ENCODE data around the gene SPRY4. TPM values are rescaled to one million over a fixed set of nuclear protein-coding genes. Genes with fewer than 3 reads are reported as not detected.

The SPRY4 gene
- total and polyA plus RNA-seq, 2 of the 13 experiments (the other 11 are each of a cell fraction or from before 2014, with no cell fraction given), result 8.9 to 17.8 TPM

- TF ChIP-seq, protein P1, sequence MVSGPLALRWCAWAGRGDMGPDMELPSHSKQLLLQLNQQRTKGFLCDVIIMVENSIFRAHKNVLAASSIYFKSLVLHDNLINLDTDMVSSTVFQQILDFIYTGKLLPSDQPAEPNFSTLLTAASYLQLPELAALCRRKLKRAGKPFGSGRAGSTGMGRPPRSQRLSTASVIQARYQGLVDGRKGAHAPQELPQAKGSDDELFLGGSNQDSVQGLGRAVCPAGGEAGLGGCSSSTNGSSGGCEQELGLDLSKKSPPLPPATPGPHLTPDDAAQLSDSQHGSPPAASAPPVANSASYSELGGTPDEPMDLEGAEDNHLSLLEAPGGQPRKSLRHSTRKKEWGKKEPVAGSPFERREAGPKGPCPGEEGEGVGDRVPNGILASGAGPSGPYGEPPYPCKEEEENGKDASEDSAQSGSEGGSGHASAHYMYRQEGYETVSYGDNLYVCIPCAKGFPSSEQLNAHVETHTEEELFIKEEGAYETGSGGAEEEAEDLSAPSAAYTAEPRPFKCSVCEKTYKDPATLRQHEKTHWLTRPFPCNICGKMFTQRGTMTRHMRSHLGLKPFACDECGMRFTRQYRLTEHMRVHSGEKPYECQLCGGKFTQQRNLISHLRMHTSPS (CRISPR knock-in tag; IDR thresholded peaks at IDR 0.05; ENCODE audit: low read depth), result 0 out of 2 replicates have a peak, but pooled peaks have one; percentile 1
- TF ChIP-seq ZNF878 (CRISPR knock-in tag; IDR thresholded peaks at IDR 0.05) (peak; percentile 80), ZNF672 (CRISPR knock-in tag; IDR thresholded peaks at IDR 0.05) (no peak), HES4 (CRISPR knock-in tag; IDR thresholded peaks at IDR 0.05; ENCODE audit: borderline replicate concordance) (peak; percentile 86; the same call in 1 of the 2 replicates), ZNF891 (CRISPR knock-in tag; IDR thresholded peaks at IDR 0.05) (peak; percentile 91), ZNF564 (CRISPR knock-in tag; IDR thresholded peaks at IDR 0.05) (peak; percentile 78; the same call in 1 of the 2 replicates), FOXC1 (CRISPR knock-in tag; IDR thresholded peaks at IDR 0.05; ENCODE audit: borderline replicate concordance) (no peak), BCL3 (CRISPR knock-in tag; IDR thresholded peaks at IDR 0.05) (peak; percentile 2; the same call in 1 of the 2 replicates), CCAR2 (optimal IDR thresholded peaks at IDR 0.05; ENCODE audit: low read depth, low read length) (no peak), ZNF510 (CRISPR knock-in tag; IDR thresholded peaks at IDR 0.05; ENCODE audit: low read depth) (0 out of 2 replicates have a peak, but pooled peaks have one; percentile 43), DNMT3B (CRISPR knock-in tag; conservative IDR thresholded peaks at IDR 0.05) (peak; percentile 23; the same call in 1 of the 2 replicates), DNMT1 (CRISPR knock-in tag; IDR thresholded peaks at IDR 0.05) (peak; percentile 1; the same call in 1 of the 2 replicates), ZNF770 (CRISPR knock-in tag; IDR thresholded peaks at IDR 0.05) (peak; percentile 84)
- TF ChIP-seq, protein P2, sequence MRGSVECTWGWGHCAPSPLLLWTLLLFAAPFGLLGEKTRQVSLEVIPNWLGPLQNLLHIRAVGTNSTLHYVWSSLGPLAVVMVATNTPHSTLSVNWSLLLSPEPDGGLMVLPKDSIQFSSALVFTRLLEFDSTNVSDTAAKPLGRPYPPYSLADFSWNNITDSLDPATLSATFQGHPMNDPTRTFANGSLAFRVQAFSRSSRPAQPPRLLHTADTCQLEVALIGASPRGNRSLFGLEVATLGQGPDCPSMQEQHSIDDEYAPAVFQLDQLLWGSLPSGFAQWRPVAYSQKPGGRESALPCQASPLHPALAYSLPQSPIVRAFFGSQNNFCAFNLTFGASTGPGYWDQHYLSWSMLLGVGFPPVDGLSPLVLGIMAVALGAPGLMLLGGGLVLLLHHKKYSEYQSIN (CRISPR knock-in tag; IDR thresholded peaks at IDR 0.05; ENCODE audit: borderline replicate concordance), result no peak
- TF ChIP-seq, protein P3, sequence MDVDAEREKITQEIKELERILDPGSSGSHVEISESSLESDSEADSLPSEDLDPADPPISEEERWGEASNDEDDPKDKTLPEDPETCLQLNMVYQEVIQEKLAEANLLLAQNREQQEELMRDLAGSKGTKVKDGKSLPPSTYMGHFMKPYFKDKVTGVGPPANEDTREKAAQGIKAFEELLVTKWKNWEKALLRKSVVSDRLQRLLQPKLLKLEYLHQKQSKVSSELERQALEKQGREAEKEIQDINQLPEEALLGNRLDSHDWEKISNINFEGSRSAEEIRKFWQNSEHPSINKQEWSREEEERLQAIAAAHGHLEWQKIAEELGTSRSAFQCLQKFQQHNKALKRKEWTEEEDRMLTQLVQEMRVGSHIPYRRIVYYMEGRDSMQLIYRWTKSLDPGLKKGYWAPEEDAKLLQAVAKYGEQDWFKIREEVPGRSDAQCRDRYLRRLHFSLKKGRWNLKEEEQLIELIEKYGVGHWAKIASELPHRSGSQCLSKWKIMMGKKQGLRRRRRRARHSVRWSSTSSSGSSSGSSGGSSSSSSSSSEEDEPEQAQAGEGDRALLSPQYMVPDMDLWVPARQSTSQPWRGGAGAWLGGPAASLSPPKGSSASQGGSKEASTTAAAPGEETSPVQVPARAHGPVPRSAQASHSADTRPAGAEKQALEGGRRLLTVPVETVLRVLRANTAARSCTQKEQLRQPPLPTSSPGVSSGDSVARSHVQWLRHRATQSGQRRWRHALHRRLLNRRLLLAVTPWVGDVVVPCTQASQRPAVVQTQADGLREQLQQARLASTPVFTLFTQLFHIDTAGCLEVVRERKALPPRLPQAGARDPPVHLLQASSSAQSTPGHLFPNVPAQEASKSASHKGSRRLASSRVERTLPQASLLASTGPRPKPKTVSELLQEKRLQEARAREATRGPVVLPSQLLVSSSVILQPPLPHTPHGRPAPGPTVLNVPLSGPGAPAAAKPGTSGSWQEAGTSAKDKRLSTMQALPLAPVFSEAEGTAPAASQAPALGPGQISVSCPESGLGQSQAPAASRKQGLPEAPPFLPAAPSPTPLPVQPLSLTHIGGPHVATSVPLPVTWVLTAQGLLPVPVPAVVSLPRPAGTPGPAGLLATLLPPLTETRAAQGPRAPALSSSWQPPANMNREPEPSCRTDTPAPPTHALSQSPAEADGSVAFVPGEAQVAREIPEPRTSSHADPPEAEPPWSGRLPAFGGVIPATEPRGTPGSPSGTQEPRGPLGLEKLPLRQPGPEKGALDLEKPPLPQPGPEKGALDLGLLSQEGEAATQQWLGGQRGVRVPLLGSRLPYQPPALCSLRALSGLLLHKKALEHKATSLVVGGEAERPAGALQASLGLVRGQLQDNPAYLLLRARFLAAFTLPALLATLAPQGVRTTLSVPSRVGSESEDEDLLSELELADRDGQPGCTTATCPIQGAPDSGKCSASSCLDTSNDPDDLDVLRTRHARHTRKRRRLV (CRISPR knock-in tag; IDR thresholded peaks at IDR 0.05), result no peak
Measured at GRCh38 chr5:142324871-142325724, at the start of gene SPRY4 (continued).

All from HepG2 (cell line).